Measurements from ENCODE around the gene ZNF738. TPM values are rescaled to one million over a fixed set of nuclear protein-coding genes. Genes with fewer than 3 reads are reported as not detected.

The ZNF738 gene
- total RNA-seq, 2 experiments from 2014 or later: 15.8 to 19.5 TPM

- CTCF ChIA-PET: no interaction called here
- Mint-ChIP-seq H3K4me1 (no peaks in the 10 kb centered on the region), H3K9me3 (ENCODE audit: low read depth) (peaks cover 35% of the 10 kb centered on the region), H3K27me3 (no peaks in the 10 kb centered on the region), H3K27ac (no peak overlapping the region), H3K36me3 (ENCODE audit: low read depth) (peaks cover 87% of the 10 kb centered on the region), H3K4me3 (no peak overlapping the region)
- ATAC-seq (no peak), DNase-seq (no peak)
- intact Hi-C loops (cut with DNase I, micrococcal nuclease): no loop called here
- POLR2A ChIA-PET: no interaction called here
Observed at GRCh38 chr19:21410166-21410565, 51.4 kb downstream of the ZNF738 start.

DNA sequence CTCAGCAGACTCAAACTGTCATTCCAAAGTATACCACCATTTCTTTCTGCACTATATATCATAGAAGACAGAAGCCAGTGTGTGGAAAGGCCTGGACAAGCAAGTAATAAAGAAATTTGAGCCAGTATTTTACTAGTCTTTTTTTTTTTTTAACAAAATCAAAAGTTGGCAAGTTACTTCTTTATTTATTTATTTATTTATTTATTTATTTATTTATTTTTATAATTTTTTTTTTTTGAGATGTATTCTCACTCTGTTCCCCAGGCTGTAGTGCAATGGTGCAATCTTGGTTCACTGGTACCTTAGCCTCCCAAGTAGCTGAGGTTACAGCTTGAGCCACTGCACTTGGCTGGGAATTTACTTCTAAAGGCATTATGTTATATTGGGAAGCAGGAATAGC is 63.4 kb downstream of the ZNF738 start:
- ChIA-PET CTCF (no interaction called here), POLR2A (no interaction called here)
- Mint-ChIP-seq H3K27me3 (no peaks in the 10 kb centered on the region), H3K4me1 (no peaks in the 10 kb centered on the region), H3K27ac (no peak overlapping the region), H3K36me3 (ENCODE audit: low read depth) (peaks cover 72% of the 10 kb centered on the region), H3K4me3 (no peak overlapping the region), H3K9me3 (ENCODE audit: low read depth) (peaks cover 62% of the 10 kb centered on the region)
- ATAC-seq: no peak
- no peak for DNase-seq
- intact Hi-C loops (cut with DNase I, micrococcal nuclease): no loop called here

DNA sequence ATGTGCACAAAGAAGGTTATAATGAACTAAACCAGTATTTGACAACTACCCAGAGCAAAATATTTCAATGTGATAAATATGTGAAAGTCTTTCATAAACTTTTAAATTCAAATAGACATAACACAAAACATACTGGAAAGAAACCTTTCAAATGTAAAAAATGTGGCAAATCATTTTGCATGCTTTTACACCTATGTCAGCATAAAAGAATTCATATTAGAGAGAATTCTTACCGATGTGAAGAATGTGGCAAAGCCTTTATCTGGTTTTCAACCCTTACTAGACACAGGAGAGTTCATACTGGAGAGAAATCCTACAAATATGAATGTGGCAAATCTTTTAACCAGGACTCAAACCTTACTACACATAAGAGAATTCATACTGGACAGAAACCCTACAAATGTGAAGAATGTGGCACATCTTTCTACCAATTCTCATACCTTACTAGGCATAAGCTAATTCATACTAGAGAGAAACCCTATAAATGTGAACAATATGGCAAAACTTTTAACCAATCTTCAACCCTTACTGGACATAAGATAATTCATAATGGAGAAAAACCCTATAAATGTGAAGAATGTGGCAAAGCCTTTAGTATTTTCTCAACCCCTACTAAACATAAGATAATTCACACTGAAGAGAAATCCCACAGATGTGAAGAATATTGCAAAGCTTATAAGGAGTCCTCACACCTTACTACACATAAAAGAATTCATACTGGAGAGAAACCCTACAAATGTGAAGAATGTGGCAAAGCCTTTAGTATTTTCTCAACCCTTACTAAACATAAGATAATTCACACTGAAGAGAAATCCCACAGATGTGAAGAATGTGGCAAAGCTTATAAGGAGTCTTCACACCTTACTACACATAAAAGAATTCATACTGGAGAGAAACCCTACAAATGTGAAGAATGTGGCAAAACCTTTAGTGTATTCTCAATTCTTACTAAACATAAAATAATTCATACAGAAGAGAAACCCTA is 64.5 kb downstream of the ZNF738 start:
- H3K4me3 Mint-ChIP-seq: no peak overlapping the region
- ATAC-seq (no peak), DNase-seq (no peak)
- ChIA-PET CTCF (no interaction called here), POLR2A (no interaction called here)
- peaks cover 54% of the 10 kb centered on the region for H3K9me3 Mint-ChIP-seq (ENCODE audit: low read depth)
- no peak overlapping the region for H3K27ac Mint-ChIP-seq
- no peaks in the 10 kb centered on the region for H3K4me1 Mint-ChIP-seq
- H3K27me3 Mint-ChIP-seq: no peaks in the 10 kb centered on the region
- intact Hi-C loops (cut with DNase I, micrococcal nuclease): no loop called here
- peaks cover 61% of the 10 kb centered on the region for H3K36me3 Mint-ChIP-seq (ENCODE audit: low read depth)

Other genes with a start within 250 kb of the ZNF738 start
- 10 to 100 TPM; 16.8 to 22.2 TPM for gene ZNF431, start 217.0 kb upstream of the ZNF738 start, total RNA-seq
- 10 to 100 TPM; 11.7 to 11.8 TPM for gene ZNF708, start 29.6 kb upstream of the ZNF738 start, total RNA-seq
- 10 to 100 TPM; 11.9 to 12.8 TPM for gene ZNF493, start 38.1 kb downstream of the ZNF738 start, total RNA-seq
- gene ZNF429, start 146.6 kb downstream of the ZNF738 start, total RNA-seq: 10 to 100 TPM; 13.3 to 15.5 TPM

All from activated CD4-positive, alpha-beta T cell treated with anti-CD3 and anti-CD28 coated beads for 36 hours (primary cell).